PC-3 (cell line): ENCODE measurements around the gene LRRTM3.

Experiments
- EZH2 ChIP-seq: fragments of 300-600 bp; sonication (generic); IDR thresholded peaks from one replicate; pipeline ENCODE4 v1.6.1; 2017; ENCODE audit warnings: antibody characterized with exemption, mild to moderate bottlenecking, low read length; ENCODE audit not compliant: unreplicated experiment
- TF ChIP-seq, protein P1 (sequence below): fragments of 300-600 bp; sonication (generic); conservative IDR thresholded peaks from 2 replicates; pipeline ENCODE4 v1.5.1; 2017; ENCODE audit warnings: antibody characterized with exemption, low read depth, mild to moderate bottlenecking, low read length

DNA sequence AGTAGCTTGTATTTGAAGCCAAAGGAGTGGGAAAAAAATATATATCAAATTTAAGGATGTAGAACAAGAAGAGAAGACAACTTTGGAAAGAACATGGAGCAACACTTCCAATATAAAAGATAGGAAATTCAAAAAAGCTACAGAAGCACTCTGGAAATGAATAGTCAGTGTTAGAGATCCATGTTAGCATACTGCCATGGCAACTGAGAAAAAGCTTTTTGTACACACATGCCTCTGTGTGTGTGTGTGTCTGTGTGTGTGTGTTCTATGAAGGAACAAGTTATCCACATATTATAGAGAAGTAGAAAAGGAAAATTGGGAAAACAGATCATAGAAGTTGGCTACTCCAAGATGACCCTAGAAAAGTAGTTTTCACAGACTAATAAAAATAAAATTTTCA is 96.3 kb downstream of the LRRTM3 start:
- TF ChIP-seq, protein P1, sequence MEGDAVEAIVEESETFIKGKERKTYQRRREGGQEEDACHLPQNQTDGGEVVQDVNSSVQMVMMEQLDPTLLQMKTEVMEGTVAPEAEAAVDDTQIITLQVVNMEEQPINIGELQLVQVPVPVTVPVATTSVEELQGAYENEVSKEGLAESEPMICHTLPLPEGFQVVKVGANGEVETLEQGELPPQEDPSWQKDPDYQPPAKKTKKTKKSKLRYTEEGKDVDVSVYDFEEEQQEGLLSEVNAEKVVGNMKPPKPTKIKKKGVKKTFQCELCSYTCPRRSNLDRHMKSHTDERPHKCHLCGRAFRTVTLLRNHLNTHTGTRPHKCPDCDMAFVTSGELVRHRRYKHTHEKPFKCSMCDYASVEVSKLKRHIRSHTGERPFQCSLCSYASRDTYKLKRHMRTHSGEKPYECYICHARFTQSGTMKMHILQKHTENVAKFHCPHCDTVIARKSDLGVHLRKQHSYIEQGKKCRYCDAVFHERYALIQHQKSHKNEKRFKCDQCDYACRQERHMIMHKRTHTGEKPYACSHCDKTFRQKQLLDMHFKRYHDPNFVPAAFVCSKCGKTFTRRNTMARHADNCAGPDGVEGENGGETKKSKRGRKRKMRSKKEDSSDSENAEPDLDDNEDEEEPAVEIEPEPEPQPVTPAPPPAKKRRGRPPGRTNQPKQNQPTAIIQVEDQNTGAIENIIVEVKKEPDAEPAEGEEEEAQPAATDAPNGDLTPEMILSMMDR: no peak
- no peak for TF ChIP-seq EZH2
